ENCODE measurements around the gene SLC7A9. TPM values are rescaled to one million over a fixed set of nuclear protein-coding genes. Genes with fewer than 3 reads are reported as not detected.

The SLC7A9 gene
- polyA plus RNA-seq, 1 donor (not counting 4 experiments of a cell fraction or from before 2014, with no cell fraction given) = 0.20 TPM

DNA sequence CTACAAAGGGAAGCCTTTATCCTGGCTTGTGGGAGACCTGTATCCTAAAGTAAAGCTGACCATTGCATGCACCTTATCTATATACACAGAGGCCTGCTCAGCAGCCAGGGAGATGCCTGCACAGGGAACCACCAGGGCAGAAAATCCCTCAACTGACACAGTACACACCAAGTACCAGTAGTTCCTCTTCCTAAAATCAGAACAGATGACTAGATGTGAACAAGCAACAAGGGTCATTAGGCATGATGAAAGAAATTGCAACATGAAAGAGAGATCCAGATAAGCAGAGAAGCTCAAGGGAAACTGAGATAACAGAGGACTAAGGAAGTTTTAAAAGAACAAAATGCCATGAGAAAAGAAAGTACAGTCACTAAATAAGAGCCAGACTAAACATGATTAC is 39.7 kb upstream of the SLC7A9 start:
- H3K27me3 ChIP-seq (ENCODE audit: control insufficient read depth, extremely low read depth, insufficient read depth, low read length) = no peaks in the 10 kb centered on the region
- H3K4me3 ChIP-seq (ENCODE audit: control insufficient read depth in 2 of 3, extremely low read depth in 1 of 3, insufficient read depth in 2 of 3, low read depth in 1 of 3, low read length in 3 of 3) = no peak overlapping the region
- H3K79me2 ChIP-seq (ENCODE audit: control insufficient read depth, insufficient read depth, low read length) = no peaks in the 10 kb centered on the region
- H3K9me1 ChIP-seq (ENCODE audit: control insufficient read depth, extremely low read depth, insufficient read depth, low read length) = no peaks in the 10 kb centered on the region
- H3K9me3 ChIP-seq (ENCODE audit: control insufficient read depth, low read depth, low read length) = no peaks in the 10 kb centered on the region
- H2AFZ ChIP-seq (ENCODE audit: control insufficient read depth, low read length) = no peak overlapping the region
- TF ChIP-seq, protein P1, sequence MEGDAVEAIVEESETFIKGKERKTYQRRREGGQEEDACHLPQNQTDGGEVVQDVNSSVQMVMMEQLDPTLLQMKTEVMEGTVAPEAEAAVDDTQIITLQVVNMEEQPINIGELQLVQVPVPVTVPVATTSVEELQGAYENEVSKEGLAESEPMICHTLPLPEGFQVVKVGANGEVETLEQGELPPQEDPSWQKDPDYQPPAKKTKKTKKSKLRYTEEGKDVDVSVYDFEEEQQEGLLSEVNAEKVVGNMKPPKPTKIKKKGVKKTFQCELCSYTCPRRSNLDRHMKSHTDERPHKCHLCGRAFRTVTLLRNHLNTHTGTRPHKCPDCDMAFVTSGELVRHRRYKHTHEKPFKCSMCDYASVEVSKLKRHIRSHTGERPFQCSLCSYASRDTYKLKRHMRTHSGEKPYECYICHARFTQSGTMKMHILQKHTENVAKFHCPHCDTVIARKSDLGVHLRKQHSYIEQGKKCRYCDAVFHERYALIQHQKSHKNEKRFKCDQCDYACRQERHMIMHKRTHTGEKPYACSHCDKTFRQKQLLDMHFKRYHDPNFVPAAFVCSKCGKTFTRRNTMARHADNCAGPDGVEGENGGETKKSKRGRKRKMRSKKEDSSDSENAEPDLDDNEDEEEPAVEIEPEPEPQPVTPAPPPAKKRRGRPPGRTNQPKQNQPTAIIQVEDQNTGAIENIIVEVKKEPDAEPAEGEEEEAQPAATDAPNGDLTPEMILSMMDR (optimal IDR thresholded peaks at IDR 0.05 in 1 of 3, IDR thresholded peaks at IDR 0.05 in 1 of 3, conservative IDR thresholded peaks at IDR 0.05 in 1 of 3; ENCODE audit: extremely low read depth in 1 of 3, insufficient read depth in 2 of 3, low read length in 3 of 3) = no peak
- no peak for TF ChIP-seq EZH2 (IDR thresholded peaks at IDR 0.05; ENCODE audit: low read length)
- DNase-seq (ENCODE audit: low read depth, low spot score) = no peak
- no peak overlapping the region for H3K4me2 ChIP-seq (ENCODE audit: control insufficient read depth, extremely low read depth, insufficient read depth, low read depth, low read length)
- H3K4me1 ChIP-seq (ENCODE audit: control insufficient read depth, extremely low read depth, insufficient read depth, low read length) = peaks cover 3% of the 10 kb centered on the region
- H4K20me1 ChIP-seq (ENCODE audit: control insufficient read depth, extremely low read depth, insufficient read depth, low read length) = no peaks in the 10 kb centered on the region
- H3K36me3 ChIP-seq (ENCODE audit: control insufficient read depth in 2 of 2, extremely low read depth in 1 of 2, insufficient read depth in 2 of 2, low read length in 2 of 2) = peaks cover 0 to 2% of the 10 kb centered on the region in 2 experiments
- dilution Hi-C loops (cut with MboI; ENCODE audit: extremely low pct_ligation_motif_present, low sequenced_read_pairs) = no loop called here
- H3K27ac ChIP-seq (ENCODE audit: control insufficient read depth, insufficient read depth, low read length) = no peak overlapping the region
- no peak for FAIRE-seq
- H3K9ac ChIP-seq (ENCODE audit: control insufficient read depth, extremely low read depth, insufficient read depth, low read length) = no peak overlapping the region

DNA sequence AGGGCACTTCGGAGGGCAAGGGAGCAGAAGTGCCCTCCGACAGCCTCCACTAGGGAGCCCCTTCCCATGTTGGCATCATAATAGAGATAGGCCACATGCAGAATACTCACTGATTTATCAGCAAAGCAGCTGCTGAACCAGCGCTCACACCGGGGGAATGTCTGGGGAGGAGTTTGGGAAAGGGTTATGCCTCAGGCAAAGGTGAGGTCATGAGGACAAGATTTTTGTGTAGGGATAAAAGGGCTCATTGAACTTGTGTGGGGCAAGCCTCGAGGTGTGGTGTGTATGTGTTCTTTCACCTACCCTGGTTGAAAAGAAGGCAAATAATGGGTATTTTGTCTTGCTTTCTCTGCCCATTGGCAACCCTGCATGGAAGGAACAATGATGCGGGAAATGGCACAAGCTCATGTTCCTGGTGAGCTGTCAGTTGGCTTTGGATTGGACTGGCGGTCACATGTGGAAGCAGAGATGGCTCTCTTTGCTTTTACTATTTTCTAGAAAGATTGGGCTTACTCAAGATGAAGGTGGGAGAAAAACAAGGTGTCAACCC is 39.1 kb upstream of the SLC7A9 start:
- Histone ChIP-seq H3K4me3 (ENCODE audit: control insufficient read depth in 2 of 3, extremely low read depth in 1 of 3, insufficient read depth in 2 of 3, low read depth in 1 of 3, low read length in 3 of 3) (no peak overlapping the region), H3K9me1 (ENCODE audit: control insufficient read depth, extremely low read depth, insufficient read depth, low read length) (no peaks in the 10 kb centered on the region), H3K4me1 (ENCODE audit: control insufficient read depth, extremely low read depth, insufficient read depth, low read length) (peaks cover 3% of the 10 kb centered on the region), H3K27ac (ENCODE audit: control insufficient read depth, insufficient read depth, low read length) (no peak overlapping the region), H3K36me3 (ENCODE audit: control insufficient read depth in 2 of 2, extremely low read depth in 1 of 2, insufficient read depth in 2 of 2, low read length in 2 of 2) (peaks cover 0 to 2% of the 10 kb centered on the region in 2 experiments), H3K4me2 (ENCODE audit: control insufficient read depth, extremely low read depth, insufficient read depth, low read depth, low read length) (no peak overlapping the region), H3K27me3 (ENCODE audit: control insufficient read depth, extremely low read depth, insufficient read depth, low read length) (no peaks in the 10 kb centered on the region), H3K79me2 (ENCODE audit: control insufficient read depth, insufficient read depth, low read length) (no peaks in the 10 kb centered on the region), H4K20me1 (ENCODE audit: control insufficient read depth, extremely low read depth, insufficient read depth, low read length) (no peaks in the 10 kb centered on the region), H3K9ac (ENCODE audit: control insufficient read depth, extremely low read depth, insufficient read depth, low read length) (no peak overlapping the region), H2AFZ (ENCODE audit: control insufficient read depth, low read length) (no peak overlapping the region), H3K9me3 (ENCODE audit: control insufficient read depth, low read depth, low read length) (no peaks in the 10 kb centered on the region)
- dilution Hi-C loops (cut with MboI; ENCODE audit: extremely low pct_ligation_motif_present, low sequenced_read_pairs) = no loop called here
- no peak for TF ChIP-seq EZH2 (IDR thresholded peaks at IDR 0.05; ENCODE audit: low read length)
- TF ChIP-seq, protein P1 (optimal IDR thresholded peaks at IDR 0.05 in 1 of 3, IDR thresholded peaks at IDR 0.05 in 1 of 3, conservative IDR thresholded peaks at IDR 0.05 in 1 of 3; ENCODE audit: extremely low read depth in 1 of 3, insufficient read depth in 2 of 3, low read length in 3 of 3) = no peak
- peak; percentile 11 for DNase-seq (ENCODE audit: low read depth, low spot score)
- FAIRE-seq = peak; percentile 64

All from keratinocyte (primary cell).